Transverse colon (tissue), 4 donors: ENCODE data around the gene NSMF. TPM values are rescaled to one million over a fixed set of nuclear protein-coding genes. Genes with fewer than 3 reads are reported as not detected.

Experiments
- DNase-seq: peaks from one replicate; pipeline ENCODE4 v3.0.0-alpha.2; 2019
- H3K27ac ChIP-seq, 4 donors: fragments of 200-600 bp; sonication (generic); 2 replicates each; pipeline ENCODE4 v1.5.1; 2016 to 2018; ENCODE audit warnings: inconsistent platforms in 4 of 4
- H3K27me3 ChIP-seq: fragments of 200-600 bp; sonication (generic); 2 replicates; pipeline ENCODE4 v1.5.1; 2017; ENCODE audit warnings: inconsistent platforms
- H3K36me3 ChIP-seq, 4 donors: fragments of 200-600 bp; sonication (generic); 2 replicates each; pipeline ENCODE4 v1.5.1; 2017 to 2019; ENCODE audit warnings: inconsistent platforms in 4 of 4
- H3K4me1 ChIP-seq, 4 donors: fragments of 200-600 bp; sonication (generic); 2 replicates each; pipeline ENCODE4 v1.5.1; 2017 to 2020; ENCODE audit warnings: inconsistent platforms in 4 of 4
- H3K4me3 ChIP-seq, 4 donors: fragments of 200-600 bp; sonication (generic); 1 replicate in 1 of 4; 2 replicates in 3 of 4; pipeline versions ENCODE4 v1.5.1 to v1.6.1; 2017 to 2019; ENCODE audit warnings: inconsistent platforms in 4 of 4
- H3K9me3 ChIP-seq, 2 donors: fragments of 200-600 bp; sonication (generic); 2 replicates each; pipeline ENCODE4 v1.5.1; 2017 to 2019; ENCODE audit warnings: inconsistent platforms in 2 of 2
- CTCF ChIP-seq, 5 experiments: fragments of 200-600 bp in 3 of 5; fragments of 450-650 bp in 2 of 5; sonication (generic) in 3 of 5; IDR thresholded peaks; 1 replicate in 2 of 5; 2 replicates in 3 of 5; pipeline ENCODE4 v1.5.1; 2016 to 2017; ENCODE audit warnings: antibody characterized with exemption in 5 of 5, inconsistent platforms in 3 of 5, mild to moderate bottlenecking in 2 of 5, moderate library complexity in 1 of 5
- EP300 ChIP-seq: sonication (generic); formaldehyde crosslinking; IDR thresholded peaks from one replicate; pipeline ENCODE4 v1.6.1; 2017; ENCODE audit warnings: antibody characterized with exemption, low read depth
- POLR2A ChIP-seq: fragments of 450-650 bp; IDR thresholded peaks from one replicate; pipeline ENCODE4 v1.6.1; 2016; ENCODE audit warnings: antibody characterized with exemption, mild to moderate bottlenecking, moderate library complexity
- POLR2AphosphoS5 ChIP-seq, 3 donors: sonication (generic); formaldehyde crosslinking; IDR thresholded peaks; one replicate each; pipeline ENCODE4 v1.6.1; 2016; ENCODE audit warnings: antibody characterized with exemption in 3 of 3
- WGBS, 2 donors: methylation state at CpG; one replicate each; pipeline ENCODE4 v1.1.5; 2018; ENCODE audit warnings: low coverage in 1 of 2; 5-methylcytosine and 5-hydroxymethylcytosine counted together
- in situ Hi-C, 4 donors: fragments of 200-750 bp; cut with MboI; loops; one replicate each; pipeline versions ENCODE4 v1.15.0 to v1.15.1; 2017; ENCODE audit warnings: low sequenced_read_pairs in 3 of 4, low pct_ligation_motif_present in 1 of 4, low pct_unique_long_range_greater_than_20kb in 1 of 4
- intact Hi-C: fragments of 100-400 bp; cut with DNase I; formaldehyde crosslinking; loops from one replicate; pipeline ENCODE4 v1.15.1; 2023; ENCODE audit warnings: low total_unique reads
- total RNA-seq, 4 donors: library from RNA; depleted of rRNA; stranded (reverse); fragments of >200 nt; gene quantifications; one replicate each; pipeline ENCODE4 v1.1.0, GENCODE V29; 2016

Gene NSMF
- total RNA-seq, 4 donors from 2014 or later: 44.6 to 130 (median 55.2) TPM

GRCh38 chr9:137454597-137455358 is 4.4 kb downstream of the NSMF start:
- TF ChIP-seq POLR2A (peak; percentile 87), CTCF (IDR thresholded peaks at IDR 0.05) (peak in 1 of 5 experiments; percentile 5), POLR2AphosphoS5 (IDR thresholded peaks at IDR 0.05) (peak in 2 of 3 donors; percentile 71 to 79), EP300 (no peak)
- H3K9me3 ChIP-seq: no peaks in the 10 kb centered on the region
- intact Hi-C loops: no loop called here
- H3K27me3 ChIP-seq: no peaks in the 10 kb centered on the region
- peak overlapping the region; percentile 79 to 90 (median 87) for H3K27ac ChIP-seq
- peak overlapping the region; percentile 16 to 65 (median 42) for H3K4me3 ChIP-seq
- WGBS, 2 donors: 32% methylated on average over 12 of the region's 30 CpGs; no CpG with 5 or more reads in 1 of the 2 donors
- in situ Hi-C loops: no loop called here
- peaks cover 24 to 38% (median 34%) of the 10 kb centered on the region in 4 donors for H3K4me1 ChIP-seq
- no peaks in the 10 kb centered on the region for H3K36me3 ChIP-seq
- DNase-seq: peak; percentile 73

GRCh38 chr9:137454145-137454596 is 5.0 kb downstream of the NSMF start:
- intact Hi-C loops (no loop called here), in situ Hi-C loops (no loop called here)
- no peak for TF ChIP-seq POLR2AphosphoS5 (IDR thresholded peaks at IDR 0.05)
- TF ChIP-seq CTCF (IDR thresholded peaks at IDR 0.05): peak in 1 of 5 experiments; percentile 5
- 4% methylated on average over 5 of the region's 24 CpGs; no CpG with 5 or more reads in 1 of the 2 donors for WGBS, 2 donors
- Histone ChIP-seq H3K4me1 (peaks cover 19 to 34% (median 29%) of the 10 kb centered on the region in 4 donors), H3K4me3 (peak overlapping the region; percentile 16 to 65 (median 42)), H3K9me3 (no peaks in the 10 kb centered on the region), H3K27me3 (no peaks in the 10 kb centered on the region), H3K36me3 (no peaks in the 10 kb centered on the region), H3K27ac (peak overlapping the region; percentile 79 to 90 (median 87))
- peak; percentile 78 for DNase-seq

- peak overlapping the region in 3 of 4 donors; percentile 27 to 65 (median 55) for H3K27ac ChIP-seq
- in situ Hi-C loops: no loop called here
These were observed 5.5 kb downstream of the NSMF start for GRCh38 chr9:137453643-137454081.

More at GRCh38 chr9:137453643-137454081, 5.5 kb downstream of the NSMF start:
- Histone ChIP-seq H3K4me1 (peaks cover 19 to 32% (median 28%) of the 10 kb centered on the region in 4 donors), H3K36me3 (no peaks in the 10 kb centered on the region), H3K4me3 (peak overlapping the region; percentile 24 to 44 (median 30)), H3K27me3 (no peaks in the 10 kb centered on the region), H3K9me3 (no peaks in the 10 kb centered on the region)
- DNase-seq: peak; percentile 85
- intact Hi-C loops: no loop called here
- TF ChIP-seq EP300 (no peak), POLR2AphosphoS5 (IDR thresholded peaks at IDR 0.05) (no peak), POLR2A (no peak), CTCF (IDR thresholded peaks at IDR 0.05) (no peak)
- WGBS, 2 donors: 24% methylated on average over 15 of the region's 25 CpGs; no CpG with 5 or more reads in 1 of the 2 donors
